ENCODE measurements around the gene PLXNA1.

Gene PLXNA1

GRCh38 chr3:126989316-126990023, 6.6 kb downstream of the PLXNA1 start:
- H3K9ac ChIP-seq (ENCODE audit: low read length) = no peak overlapping the region
- H3K4me1 ChIP-seq (ENCODE audit: low read length) = no peaks in the 10 kb centered on the region
- no peak overlapping the region for H3K27ac ChIP-seq (ENCODE audit: low read length)
- no peak for DNase-seq
- no peaks in the 10 kb centered on the region for H3K36me3 ChIP-seq (replicated peaks; ENCODE audit: insufficient read depth, low read length)
- TF ChIP-seq CTCF (IDR thresholded peaks at IDR 0.05; ENCODE audit: low read length) (no peak), EZH2phosphoT487 (IDR thresholded peaks at IDR 0.05; ENCODE audit: low read length) (no peak), EZH2 (optimal IDR thresholded peaks at IDR 0.05; ENCODE audit: low read depth, low read length) (no peak)
- H3K4me2 ChIP-seq (ENCODE audit: low read depth, low read length) = no peak overlapping the region
- H2AFZ ChIP-seq (ENCODE audit: low read length) = no peak overlapping the region
- no peaks in the 10 kb centered on the region for H3K9me2 ChIP-seq (replicated peaks; ENCODE audit: insufficient read depth, low read length)
- H3K4me3 ChIP-seq (ENCODE audit: low read length) = no peak overlapping the region
- H3F3A ChIP-seq (ENCODE audit: insufficient read depth, low read length) = no peaks in the 10 kb centered on the region
- H3K79me2 ChIP-seq (ENCODE audit: low read length) = peaks cover 19% of the 10 kb centered on the region
- no peaks in the 10 kb centered on the region for H3K27me3 ChIP-seq (replicated peaks; ENCODE audit: insufficient read depth, low read length)
- no peaks in the 10 kb centered on the region for H4K20me1 ChIP-seq (ENCODE audit: insufficient read depth, low read length)
- no peaks in the 10 kb centered on the region for H3K9me3 ChIP-seq (replicated peaks; ENCODE audit: insufficient read depth, low read length)

GRCh38 chr3:126990024-126990700, 7.2 kb downstream of the PLXNA1 start:
- Histone ChIP-seq H3K36me3 (replicated peaks; ENCODE audit: insufficient read depth, low read length) (no peaks in the 10 kb centered on the region), H3K4me3 (ENCODE audit: low read length) (no peak overlapping the region), H3K4me2 (ENCODE audit: low read depth, low read length) (no peak overlapping the region), H3K9me2 (replicated peaks; ENCODE audit: insufficient read depth, low read length) (no peaks in the 10 kb centered on the region), H3K4me1 (ENCODE audit: low read length) (no peaks in the 10 kb centered on the region), H3F3A (ENCODE audit: insufficient read depth, low read length) (no peaks in the 10 kb centered on the region), H4K20me1 (ENCODE audit: insufficient read depth, low read length) (no peaks in the 10 kb centered on the region), H3K9me3 (replicated peaks; ENCODE audit: insufficient read depth, low read length) (no peaks in the 10 kb centered on the region), H3K27ac (ENCODE audit: low read length) (no peak overlapping the region), H2AFZ (ENCODE audit: low read length) (no peak overlapping the region), H3K9ac (ENCODE audit: low read length) (no peak overlapping the region), H3K27me3 (replicated peaks; ENCODE audit: insufficient read depth, low read length) (no peaks in the 10 kb centered on the region), H3K79me2 (ENCODE audit: low read length) (peaks cover 12% of the 10 kb centered on the region)
- TF ChIP-seq EZH2phosphoT487 (IDR thresholded peaks at IDR 0.05; ENCODE audit: low read length) = no peak
- no peak for TF ChIP-seq CTCF (IDR thresholded peaks at IDR 0.05; ENCODE audit: low read length)
- no peak for TF ChIP-seq EZH2 (optimal IDR thresholded peaks at IDR 0.05; ENCODE audit: low read depth, low read length)
- DNase-seq = no peak

GRCh38 chr3:126990890-126991289, 8.0 kb downstream of the PLXNA1 start:
- Histone ChIP-seq H4K20me1 (ENCODE audit: insufficient read depth, low read length) (no peaks in the 10 kb centered on the region), H3K27me3 (replicated peaks; ENCODE audit: insufficient read depth, low read length) (no peaks in the 10 kb centered on the region), H3K4me3 (ENCODE audit: low read length) (no peak overlapping the region), H3F3A (ENCODE audit: insufficient read depth, low read length) (no peaks in the 10 kb centered on the region), H3K27ac (ENCODE audit: low read length) (no peak overlapping the region), H3K9ac (ENCODE audit: low read length) (no peak overlapping the region), H3K9me2 (replicated peaks; ENCODE audit: insufficient read depth, low read length) (no peaks in the 10 kb centered on the region), H3K9me3 (replicated peaks; ENCODE audit: insufficient read depth, low read length) (no peaks in the 10 kb centered on the region), H2AFZ (ENCODE audit: low read length) (no peak overlapping the region), H3K4me2 (ENCODE audit: low read depth, low read length) (no peak overlapping the region), H3K79me2 (ENCODE audit: low read length) (peaks cover 8% of the 10 kb centered on the region), H3K36me3 (replicated peaks; ENCODE audit: insufficient read depth, low read length) (no peaks in the 10 kb centered on the region), H3K4me1 (ENCODE audit: low read length) (no peaks in the 10 kb centered on the region)
- DNase-seq = no peak
- TF ChIP-seq EZH2 (optimal IDR thresholded peaks at IDR 0.05; ENCODE audit: low read depth, low read length) = no peak
- no peak for TF ChIP-seq EZH2phosphoT487 (IDR thresholded peaks at IDR 0.05; ENCODE audit: low read length)
- TF ChIP-seq CTCF (IDR thresholded peaks at IDR 0.05; ENCODE audit: low read length) = no peak

Measured in MM.1S (cell line).